ENCODE data around the gene IP6K1. TPM values are rescaled to one million over a fixed set of nuclear protein-coding genes. Genes with fewer than 3 reads are reported as not detected.
"Not testable (repeated sequence)": the region's sequence is repeated elsewhere in the genome, so short reads cannot be mapped to it uniquely, and the experiment has no call there.

IP6K1 gene
- total RNA-seq, 1 donor, result 47.9 TPM

DNA sequence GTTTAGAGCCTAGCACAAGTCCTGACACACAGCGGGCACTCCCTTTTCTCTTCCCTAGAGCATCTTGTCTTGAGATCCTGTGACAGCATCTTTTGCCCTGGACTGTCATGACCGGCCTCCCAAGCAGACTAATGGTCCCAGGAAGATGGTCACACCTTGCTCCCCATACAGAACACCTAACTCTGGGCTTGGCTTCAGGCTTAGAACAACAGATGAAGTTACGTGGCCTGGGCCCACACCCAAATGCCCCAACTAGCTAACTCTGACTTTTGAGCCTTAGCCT, 781 bp upstream of the IP6K1 start:
- TF ChIP-seq, protein P1, sequence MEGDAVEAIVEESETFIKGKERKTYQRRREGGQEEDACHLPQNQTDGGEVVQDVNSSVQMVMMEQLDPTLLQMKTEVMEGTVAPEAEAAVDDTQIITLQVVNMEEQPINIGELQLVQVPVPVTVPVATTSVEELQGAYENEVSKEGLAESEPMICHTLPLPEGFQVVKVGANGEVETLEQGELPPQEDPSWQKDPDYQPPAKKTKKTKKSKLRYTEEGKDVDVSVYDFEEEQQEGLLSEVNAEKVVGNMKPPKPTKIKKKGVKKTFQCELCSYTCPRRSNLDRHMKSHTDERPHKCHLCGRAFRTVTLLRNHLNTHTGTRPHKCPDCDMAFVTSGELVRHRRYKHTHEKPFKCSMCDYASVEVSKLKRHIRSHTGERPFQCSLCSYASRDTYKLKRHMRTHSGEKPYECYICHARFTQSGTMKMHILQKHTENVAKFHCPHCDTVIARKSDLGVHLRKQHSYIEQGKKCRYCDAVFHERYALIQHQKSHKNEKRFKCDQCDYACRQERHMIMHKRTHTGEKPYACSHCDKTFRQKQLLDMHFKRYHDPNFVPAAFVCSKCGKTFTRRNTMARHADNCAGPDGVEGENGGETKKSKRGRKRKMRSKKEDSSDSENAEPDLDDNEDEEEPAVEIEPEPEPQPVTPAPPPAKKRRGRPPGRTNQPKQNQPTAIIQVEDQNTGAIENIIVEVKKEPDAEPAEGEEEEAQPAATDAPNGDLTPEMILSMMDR (IDR thresholded peaks at IDR 0.05; ENCODE audit: insufficient read depth, low read depth, low read length), result no peak
- no peak overlapping the region for H3K4me3 ChIP-seq (ENCODE audit: low read depth, low read length)
- DNase-seq (ENCODE audit: low read depth), result no peak

DNA sequence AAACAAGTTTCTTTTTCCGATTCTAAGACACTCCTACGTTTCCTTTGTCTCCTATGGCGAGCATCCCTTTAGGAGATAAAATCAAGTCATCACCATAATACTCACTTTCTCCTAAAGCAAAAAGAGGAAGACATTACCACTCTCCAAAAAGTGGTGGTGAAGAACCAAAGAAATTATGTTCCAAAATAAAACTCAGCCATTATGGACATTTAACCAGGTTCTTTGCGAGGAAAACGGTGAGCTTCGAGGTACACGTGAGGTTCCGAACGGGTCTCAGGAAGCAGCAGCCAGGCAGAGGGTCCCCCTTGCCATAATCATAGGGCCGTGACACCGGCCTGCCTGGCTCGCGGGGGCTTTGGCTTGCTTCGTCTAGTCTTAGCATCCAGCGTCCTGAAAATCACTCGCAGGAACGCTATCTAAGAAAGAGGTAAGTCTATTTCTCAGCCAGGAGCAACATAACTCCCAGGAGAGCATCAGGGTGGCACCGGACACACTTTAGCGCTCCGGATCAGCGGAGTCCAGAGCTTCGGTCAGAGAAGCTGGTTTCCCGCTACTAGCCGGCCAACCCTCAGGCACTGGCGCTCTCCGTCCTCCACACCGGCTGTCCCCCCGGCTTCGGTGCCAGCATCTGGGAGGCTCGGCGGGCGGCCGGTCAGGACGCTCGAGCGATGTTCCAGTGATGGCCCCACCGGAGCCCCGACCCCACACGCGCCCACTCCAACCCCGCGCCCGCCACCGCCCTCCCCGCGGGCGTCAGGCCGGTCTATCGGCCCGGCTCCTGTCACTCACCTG, 581 bp downstream of the IP6K1 start:
- TF ChIP-seq, protein P1 (IDR thresholded peaks at IDR 0.05; ENCODE audit: insufficient read depth, low read depth, low read length), result no peak
- DNase-seq (ENCODE audit: low read depth), result peak; percentile 45
- peak overlapping the region; percentile 87 for H3K4me3 ChIP-seq (ENCODE audit: low read depth, low read length)

DNA sequence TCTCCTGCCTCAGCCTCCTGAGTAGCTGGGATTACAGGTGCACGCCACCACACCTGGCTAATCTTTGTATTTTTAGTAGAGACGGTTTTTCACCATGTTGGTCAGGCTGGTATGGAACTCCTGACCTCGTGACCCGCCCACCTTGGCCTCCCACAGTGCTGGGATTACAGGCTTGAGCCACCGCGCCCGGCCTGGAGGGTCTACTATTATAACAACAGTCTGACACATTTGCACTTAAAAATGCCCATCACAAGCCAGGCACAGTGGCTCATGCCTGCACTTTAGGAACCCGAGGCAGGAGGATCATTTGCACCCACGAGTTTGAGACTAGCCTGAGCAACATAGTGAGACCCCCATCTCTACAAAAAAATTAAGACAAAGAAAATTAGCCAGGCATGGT, 4.1 kb downstream of the IP6K1 start:
- not testable (repeated sequence) for H3K4me3 ChIP-seq (ENCODE audit: low read depth, low read length); DNase-seq (ENCODE audit: low read depth)

DNA sequence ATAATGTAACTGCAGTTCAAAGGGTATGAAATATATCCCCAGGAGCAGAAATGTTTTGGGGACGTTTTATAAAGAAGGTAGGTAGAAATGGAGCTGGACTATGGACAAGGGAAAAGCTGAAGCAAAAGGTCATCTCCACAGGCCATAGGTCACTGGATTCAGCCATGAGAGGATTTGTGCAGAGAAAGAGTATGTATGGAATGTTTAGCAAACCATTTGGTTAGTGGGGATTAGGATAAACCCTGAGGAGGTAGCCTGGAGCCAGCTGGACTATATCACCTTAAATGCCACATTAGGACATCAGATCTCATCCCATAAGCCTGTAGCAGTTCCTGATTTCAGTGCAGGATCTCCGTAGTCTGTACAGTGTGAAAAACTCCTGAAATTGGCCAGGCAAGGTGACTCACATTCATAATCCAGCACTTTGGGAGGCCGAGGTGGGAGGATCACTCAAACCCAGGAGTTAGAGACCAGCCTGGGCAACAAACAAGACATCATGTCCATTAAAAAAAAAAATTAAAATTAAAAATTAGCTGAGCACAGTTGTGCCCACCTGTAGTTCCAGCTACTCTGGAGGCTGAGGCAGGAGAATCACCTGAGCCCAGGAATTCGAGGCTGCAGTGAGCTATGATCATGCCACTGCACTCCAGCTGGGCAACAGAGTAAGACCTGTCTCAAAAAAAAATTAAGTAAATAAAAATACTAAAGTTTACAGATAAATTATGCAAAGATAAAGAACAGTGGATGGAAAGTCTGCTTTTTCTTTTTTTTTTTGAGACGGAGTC, 4.7 kb downstream of the IP6K1 start:
- DNase-seq (ENCODE audit: low read depth), result peak; percentile 94
- H3K4me3 ChIP-seq (ENCODE audit: low read depth, low read length), result no peak overlapping the region
- TF ChIP-seq, protein P1 (IDR thresholded peaks at IDR 0.05; ENCODE audit: insufficient read depth, low read depth, low read length), result no peak

DNA sequence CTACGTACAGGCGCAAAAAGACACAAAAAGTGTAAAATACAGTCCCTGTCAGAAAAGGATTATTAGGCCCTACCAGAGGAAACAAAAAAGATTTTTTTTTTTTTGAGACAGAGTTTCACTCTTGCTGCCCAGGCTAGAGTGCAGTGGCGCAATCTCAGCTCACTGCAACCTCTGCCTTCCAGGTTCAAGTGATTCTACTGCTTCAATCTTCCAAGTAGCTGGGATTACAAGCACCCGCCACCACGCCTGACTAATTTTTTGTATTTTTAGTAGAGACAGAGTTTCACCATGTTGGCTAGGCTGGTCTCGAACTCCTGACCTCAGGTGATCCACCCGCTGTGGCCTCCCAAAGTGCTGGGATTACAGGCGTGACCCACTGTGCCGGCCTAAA, 5.4 kb downstream of the IP6K1 start:
- not testable (repeated sequence) for H3K4me3 ChIP-seq (ENCODE audit: low read depth, low read length); DNase-seq (ENCODE audit: low read depth)

DNA sequence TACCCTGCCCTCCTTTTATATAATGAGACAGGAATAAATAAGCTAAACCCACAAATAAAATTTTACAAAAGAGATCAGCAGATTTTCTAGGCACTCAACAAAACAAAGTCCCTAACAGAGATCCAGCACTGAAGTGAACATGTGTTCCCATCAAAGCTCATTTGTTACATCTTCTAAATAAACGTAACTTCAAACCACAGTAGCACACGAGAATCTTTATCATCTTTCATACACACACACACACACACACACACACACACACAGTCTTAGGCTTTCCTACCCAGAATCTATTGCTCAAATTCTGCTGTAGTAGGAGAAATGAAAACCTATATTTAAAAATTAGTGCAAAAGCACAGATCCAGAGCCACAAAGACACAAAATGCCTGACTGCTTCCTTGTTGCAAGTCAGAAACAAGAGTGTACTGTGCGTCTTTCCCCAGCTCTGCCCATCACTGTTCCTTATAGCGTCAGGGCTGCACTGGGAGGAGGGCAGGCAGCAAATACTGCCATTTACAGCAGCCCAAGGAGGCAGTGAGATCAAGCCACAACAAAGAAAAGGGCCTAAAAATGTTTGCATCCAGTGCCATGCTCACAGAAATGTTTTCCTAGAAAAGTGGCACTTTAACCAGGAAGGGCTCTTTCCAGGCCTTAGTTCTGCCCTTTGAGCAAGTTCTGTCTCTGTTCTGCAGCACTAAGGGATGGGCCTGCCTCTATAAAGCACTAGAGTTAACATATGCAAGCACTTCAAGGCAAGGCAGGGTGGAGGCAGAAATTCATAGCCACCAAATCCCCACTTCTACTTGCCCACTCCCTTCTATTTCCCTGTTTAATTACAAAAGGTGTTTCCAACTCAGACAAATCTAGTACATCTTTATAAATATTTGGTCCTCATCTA, 6.0 kb downstream of the IP6K1 start:
- TF ChIP-seq, protein P1 (IDR thresholded peaks at IDR 0.05; ENCODE audit: insufficient read depth, low read depth, low read length), result no peak
- no peak overlapping the region for H3K4me3 ChIP-seq (ENCODE audit: low read depth, low read length)
- peak; percentile 30 for DNase-seq (ENCODE audit: low read depth)

DNA sequence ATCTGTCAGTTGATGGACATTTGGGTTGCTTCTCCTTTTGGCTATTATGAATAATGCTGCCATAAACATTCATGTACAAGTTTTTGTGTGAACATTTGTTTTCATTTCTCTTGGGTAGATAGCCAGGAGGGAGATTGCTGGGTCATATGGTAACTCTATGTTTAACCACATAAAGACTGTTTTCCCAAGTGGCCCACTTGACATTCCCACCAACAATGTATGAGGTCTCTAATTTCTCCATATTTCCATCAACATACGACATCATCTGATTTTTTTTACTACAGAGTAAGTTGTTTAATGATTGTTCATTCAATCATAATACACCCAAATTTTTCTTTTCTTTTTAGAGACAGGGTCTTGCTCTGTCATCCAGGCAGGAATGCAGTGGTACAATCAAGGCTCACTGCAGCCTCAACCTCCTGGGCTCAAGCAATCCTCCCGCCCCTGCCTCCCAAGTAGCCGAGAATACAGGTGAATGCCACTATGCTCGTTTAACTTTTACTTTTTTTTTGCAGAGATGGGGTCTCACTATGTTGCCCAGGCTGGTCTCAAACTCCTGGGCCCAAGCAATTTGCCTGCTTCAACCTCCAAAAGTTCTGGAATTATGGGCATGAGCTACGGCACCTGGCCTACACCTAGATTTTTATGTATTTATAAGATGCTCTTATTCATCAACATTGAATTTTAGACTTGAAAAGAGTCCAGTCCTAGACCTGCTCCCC, 6.8 kb downstream of the IP6K1 start:
- H3K4me3 ChIP-seq (ENCODE audit: low read depth, low read length), result no peak overlapping the region
- DNase-seq (ENCODE audit: low read depth), result no peak
- TF ChIP-seq, protein P1 (IDR thresholded peaks at IDR 0.05; ENCODE audit: insufficient read depth, low read depth, low read length), result no peak

DNA sequence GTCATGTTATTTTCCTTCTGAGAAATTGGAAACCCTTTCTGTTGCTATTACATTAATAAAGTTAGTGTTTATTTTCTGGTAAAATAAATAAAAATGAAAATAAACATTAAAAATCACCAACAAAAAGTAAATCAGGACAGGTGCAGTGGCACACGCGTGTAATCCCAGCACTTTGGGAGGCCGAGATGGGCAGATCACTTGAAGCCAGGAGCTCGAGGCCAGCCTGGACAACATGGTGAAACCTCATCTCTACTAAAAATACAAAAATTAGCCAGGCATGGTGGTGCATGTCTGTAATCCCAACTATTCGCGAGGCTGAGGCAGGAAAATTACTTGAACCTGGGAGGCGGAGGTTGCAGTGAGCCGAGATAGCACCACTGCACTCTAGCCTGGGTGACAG, 10.2 kb downstream of the IP6K1 start:
- not testable (repeated sequence) for H3K4me3 ChIP-seq (ENCODE audit: low read depth, low read length); DNase-seq (ENCODE audit: low read depth)

All from fibroblast of villous mesenchyme (primary cell).